Measurements from ENCODE around the gene ITPRID2. TPM values are rescaled to one million over a fixed set of nuclear protein-coding genes. Genes with fewer than 3 reads are reported as not detected.
A peak's percentile ranks its signal among the peaks of the same experiment; 100 is the strongest.

The ITPRID2 gene
- polyA plus RNA-seq, 3 donors, result 17.9 to 50.2 (median 23.0) TPM

DNA sequence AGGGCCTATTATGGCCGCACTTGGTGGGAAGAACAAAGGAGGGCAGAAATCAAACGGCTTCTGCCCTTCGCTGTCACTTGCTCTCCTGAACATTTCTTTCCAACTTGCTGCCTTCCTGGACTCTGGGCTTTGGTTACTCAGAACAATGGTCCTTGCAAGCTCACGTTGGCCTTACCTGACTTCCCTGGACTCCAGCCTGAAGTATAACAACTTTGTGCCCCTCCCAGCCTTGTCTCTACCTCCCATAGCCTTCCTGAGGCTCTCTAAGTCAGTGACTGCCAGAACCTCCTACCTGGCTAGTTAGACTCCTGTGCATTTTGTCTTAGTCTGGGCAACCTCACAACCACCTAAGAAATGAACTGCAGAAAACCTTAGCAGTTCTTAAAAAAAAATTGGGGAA lies 30.2 kb upstream of the ITPRID2 start:
- Histone ChIP-seq H3K79me2 (ENCODE audit: insufficient read depth, low read length) (no peaks in the 10 kb centered on the region), H3K4me1 (ENCODE audit: control insufficient read depth in 1 of 2, insufficient read depth in 2 of 2, low read length in 2 of 2) (no peaks in the 10 kb centered on the region), H3K4me2 (replicated peaks; ENCODE audit: extremely low read depth, low read length, poor library complexity, severe bottlenecking) (no peak overlapping the region), H3K27me3 (ENCODE audit: control insufficient read depth in 2 of 2, insufficient read depth in 2 of 2, low read length in 2 of 2) (no peaks in the 10 kb centered on the region), H3K9ac (ENCODE audit: insufficient read depth, low read length, poor library complexity, severe bottlenecking) (no peak overlapping the region), H3K36me3 (replicated peaks in 1 of 2; ENCODE audit: control insufficient read depth in 1 of 2, insufficient read depth in 2 of 2, low read length in 2 of 2) (no peaks in the 10 kb centered on the region), H2AFZ (ENCODE audit: insufficient read depth, low read depth, low read length, poor library complexity, severe bottlenecking) (no peak overlapping the region), H4K20me1 (ENCODE audit: insufficient read depth, low read length) (no peaks in the 10 kb centered on the region), H3K27ac (ENCODE audit: low read depth in 1 of 2, low read length in 2 of 2) (no peak overlapping the region), H3K4me3 (replicated peaks in 1 of 3; ENCODE audit: low read depth in 2 of 3, low read length in 3 of 3) (no peak overlapping the region), H3K9me3 (replicated peaks in 1 of 2; ENCODE audit: control insufficient read depth in 1 of 2, insufficient read depth in 1 of 2, low read length in 2 of 2) (no peaks in the 10 kb centered on the region)
- peaks cover 0 to 2% (median 0%) of the 10 kb centered on the region in 7 donors for H3K9me3 Mint-ChIP-seq
- no peaks in the 10 kb centered on the region for H3K36me3 Mint-ChIP-seq
- peaks cover 3% of the 10 kb centered on the region for H3K4me1 Mint-ChIP-seq
- intact Hi-C loops (cut with micrococcal nuclease), result no loop called here
- H3K27me3 Mint-ChIP-seq (ENCODE audit: low read depth in 3 of 3), result peaks cover 0 to 2% (median 0%) of the 10 kb centered on the region in 3 donors
- H3K27ac Mint-ChIP-seq, result no peak overlapping the region
- TF ChIP-seq, protein P1, sequence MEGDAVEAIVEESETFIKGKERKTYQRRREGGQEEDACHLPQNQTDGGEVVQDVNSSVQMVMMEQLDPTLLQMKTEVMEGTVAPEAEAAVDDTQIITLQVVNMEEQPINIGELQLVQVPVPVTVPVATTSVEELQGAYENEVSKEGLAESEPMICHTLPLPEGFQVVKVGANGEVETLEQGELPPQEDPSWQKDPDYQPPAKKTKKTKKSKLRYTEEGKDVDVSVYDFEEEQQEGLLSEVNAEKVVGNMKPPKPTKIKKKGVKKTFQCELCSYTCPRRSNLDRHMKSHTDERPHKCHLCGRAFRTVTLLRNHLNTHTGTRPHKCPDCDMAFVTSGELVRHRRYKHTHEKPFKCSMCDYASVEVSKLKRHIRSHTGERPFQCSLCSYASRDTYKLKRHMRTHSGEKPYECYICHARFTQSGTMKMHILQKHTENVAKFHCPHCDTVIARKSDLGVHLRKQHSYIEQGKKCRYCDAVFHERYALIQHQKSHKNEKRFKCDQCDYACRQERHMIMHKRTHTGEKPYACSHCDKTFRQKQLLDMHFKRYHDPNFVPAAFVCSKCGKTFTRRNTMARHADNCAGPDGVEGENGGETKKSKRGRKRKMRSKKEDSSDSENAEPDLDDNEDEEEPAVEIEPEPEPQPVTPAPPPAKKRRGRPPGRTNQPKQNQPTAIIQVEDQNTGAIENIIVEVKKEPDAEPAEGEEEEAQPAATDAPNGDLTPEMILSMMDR (IDR thresholded peaks at IDR 0.05), result no peak
- no peak overlapping the region for H3K4me3 Mint-ChIP-seq
- DNase-seq, result no peak
- 92% methylated on average over 4 of the region's 4 CpGs for WGBS (ENCODE audit: insufficient coverage)

DNA sequence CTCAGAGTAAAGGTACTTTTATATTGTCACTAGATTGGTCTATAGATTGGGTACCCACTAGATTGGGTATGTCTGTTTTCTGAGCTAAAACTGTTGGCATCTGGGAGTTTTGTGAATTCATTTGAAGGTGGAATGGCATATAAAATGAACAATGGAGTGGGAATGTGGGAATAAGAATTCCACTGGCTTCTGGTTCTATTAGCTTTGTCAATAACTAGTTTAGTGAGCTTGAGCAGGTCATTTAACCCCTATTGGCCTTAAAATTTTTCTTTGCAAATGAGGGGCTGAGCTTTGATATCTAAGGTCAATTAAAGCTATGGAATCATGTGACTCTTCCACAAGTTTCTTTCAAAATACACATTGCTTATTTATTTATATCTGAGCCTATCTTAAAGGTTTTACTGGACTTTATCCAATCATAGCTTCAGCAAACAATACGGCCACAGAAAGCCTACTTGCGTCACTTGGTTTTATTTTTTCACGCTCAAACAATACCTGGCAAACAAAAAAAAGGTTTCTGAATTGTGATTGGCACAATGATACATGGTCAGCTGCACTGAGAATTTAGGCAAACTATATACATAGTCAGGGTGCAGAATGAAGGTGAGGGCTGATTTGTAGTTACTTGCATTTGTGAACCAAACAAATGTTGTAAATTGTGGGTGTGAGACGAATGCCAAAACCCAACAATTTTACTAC lies 28.8 kb upstream of the ITPRID2 start:
- peak overlapping the region in 1 of 7 donors; percentile 10 for H3K27ac Mint-ChIP-seq
- H4K20me1 ChIP-seq (ENCODE audit: insufficient read depth, low read length), result no peaks in the 10 kb centered on the region
- no peak overlapping the region for H2AFZ ChIP-seq (ENCODE audit: insufficient read depth, low read depth, low read length, poor library complexity, severe bottlenecking)
- H3K36me3 ChIP-seq (replicated peaks in 1 of 2; ENCODE audit: control insufficient read depth in 1 of 2, insufficient read depth in 2 of 2, low read length in 2 of 2), result no peaks in the 10 kb centered on the region
- WGBS (ENCODE audit: insufficient coverage), result 100% methylated on average over 1 of the region's 4 CpGs
- no peaks in the 10 kb centered on the region for H3K9me3 ChIP-seq (replicated peaks in 1 of 2; ENCODE audit: control insufficient read depth in 1 of 2, insufficient read depth in 1 of 2, low read length in 2 of 2)
- no peaks in the 10 kb centered on the region for H3K27me3 Mint-ChIP-seq (ENCODE audit: low read depth in 3 of 3)
- H3K4me2 ChIP-seq (replicated peaks; ENCODE audit: extremely low read depth, low read length, poor library complexity, severe bottlenecking), result no peak overlapping the region
- peaks cover 0 to 2% (median 0%) of the 10 kb centered on the region in 7 donors for H3K9me3 Mint-ChIP-seq
- no peaks in the 10 kb centered on the region for H3K4me1 ChIP-seq (ENCODE audit: control insufficient read depth in 1 of 2, insufficient read depth in 2 of 2, low read length in 2 of 2)
- H3K4me3 Mint-ChIP-seq, result no peak overlapping the region
- H3K27me3 ChIP-seq (ENCODE audit: control insufficient read depth in 2 of 2, insufficient read depth in 2 of 2, low read length in 2 of 2), result no peaks in the 10 kb centered on the region
- peaks cover 3% of the 10 kb centered on the region for H3K4me1 Mint-ChIP-seq
- intact Hi-C loops (cut with micrococcal nuclease), result no loop called here
- no peak overlapping the region for H3K27ac ChIP-seq (ENCODE audit: low read depth in 1 of 2, low read length in 2 of 2)
- DNase-seq, result no peak
- no peaks in the 10 kb centered on the region for H3K36me3 Mint-ChIP-seq
- no peak overlapping the region for H3K4me3 ChIP-seq (replicated peaks in 1 of 3; ENCODE audit: low read depth in 2 of 3, low read length in 3 of 3)
- no peaks in the 10 kb centered on the region for H3K79me2 ChIP-seq (ENCODE audit: insufficient read depth, low read length)
- H3K9ac ChIP-seq (ENCODE audit: insufficient read depth, low read length, poor library complexity, severe bottlenecking), result no peak overlapping the region
- TF ChIP-seq, protein P1 (IDR thresholded peaks at IDR 0.05), result no peak
